Keratinocyte (primary cell): ENCODE data around the gene MAP3K14. TPM values are rescaled to one million over a fixed set of nuclear protein-coding genes. Genes with fewer than 3 reads are reported as not detected.

Source experiments
- DNase-seq: peaks from one replicate; pipeline ENCODE4 v3.0.0-alpha.2; 2011; ENCODE audit warnings: low read depth, missing footprints, low spot score
- FAIRE-seq: peaks from 2 replicates; lab custom pipeline; 2011; peaks lifted over from hg19 to GRCh38; lab: Jason Lieb, UNC
- H2AFZ ChIP-seq: 2 replicates; pipeline ENCODE4 v1.6.0; 2012; ENCODE audit warnings: low read length, control low read depth, inconsistent platforms; ENCODE audit not compliant: control insufficient read depth
- H3K27ac ChIP-seq: 2 replicates; pipeline ENCODE4 v1.5.1; 2011; ENCODE audit warnings: low read length; ENCODE audit not compliant: control insufficient read depth, insufficient read depth
- H3K27me3 ChIP-seq: 3 replicates; pipeline ENCODE4 v1.6.0; 2011; ENCODE audit warnings: low read length; ENCODE audit not compliant: control insufficient read depth, insufficient read depth; ENCODE audit errors: extremely low read depth
- H3K36me3 ChIP-seq, 2 experiments: 2 replicates in 1 of 2; 3 replicates in 1 of 2; pipeline ENCODE4 v1.5.1; 2011; ENCODE audit warnings: low read length in 2 of 2, mild to moderate bottlenecking in 1 of 2; ENCODE audit not compliant: control insufficient read depth in 2 of 2, insufficient read depth in 2 of 2; ENCODE audit errors: extremely low read depth in 1 of 2
- H3K4me1 ChIP-seq: 3 replicates; pipeline ENCODE4 v1.5.1; 2011; ENCODE audit warnings: low read length; ENCODE audit not compliant: control insufficient read depth, insufficient read depth; ENCODE audit errors: extremely low read depth
- H3K4me2 ChIP-seq: 3 replicates; pipeline ENCODE4 v1.6.0; 2011; ENCODE audit warnings: low read depth, low read length; ENCODE audit not compliant: control insufficient read depth, insufficient read depth; ENCODE audit errors: extremely low read depth
- H3K4me3 ChIP-seq, 3 experiments: fragments of 200-600 bp in 1 of 3; sonication (generic) in 1 of 3; 2 replicates in 2 of 3; 3 replicates in 1 of 3; pipeline ENCODE4 v1.5.1; 2011 to 2016; ENCODE audit warnings: low read length in 3 of 3, mild to moderate bottlenecking in 3 of 3, control low read depth in 2 of 3, inconsistent platforms in 1 of 3, low read depth in 1 of 3, mixed read lengths in 1 of 3, mixed run types in 1 of 3, moderate library complexity in 1 of 3; ENCODE audit not compliant: control insufficient read depth in 2 of 3, insufficient read depth in 2 of 3; ENCODE audit errors: extremely low read depth in 1 of 3
- H3K79me2 ChIP-seq: 2 replicates; pipeline ENCODE4 v1.6.0; 2012; ENCODE audit warnings: low read length; ENCODE audit not compliant: control insufficient read depth, insufficient read depth
- H3K9ac ChIP-seq: 3 replicates; pipeline ENCODE4 v1.6.0; 2011; ENCODE audit warnings: low read length; ENCODE audit not compliant: control insufficient read depth, insufficient read depth; ENCODE audit errors: extremely low read depth
- H3K9me1 ChIP-seq: 3 replicates; pipeline ENCODE4 v1.6.0; 2011; ENCODE audit warnings: low read length; ENCODE audit not compliant: control insufficient read depth, insufficient read depth; ENCODE audit errors: extremely low read depth
- H3K9me3 ChIP-seq: 2 replicates; pipeline ENCODE4 v1.5.1; 2012; ENCODE audit warnings: low read depth, low read length; ENCODE audit not compliant: control insufficient read depth
- H4K20me1 ChIP-seq: 3 replicates; pipeline ENCODE4 v1.6.0; 2011; ENCODE audit warnings: low read length; ENCODE audit not compliant: control insufficient read depth, insufficient read depth; ENCODE audit errors: extremely low read depth
- EZH2 ChIP-seq: IDR thresholded peaks from one replicate; pipeline ENCODE4 v1.6.1; 2012; ENCODE audit warnings: inconsistent platforms, mild to moderate bottlenecking, low read length, moderate library complexity
- dilution Hi-C: fragments of 300-500 bp; cut with MboI; formaldehyde crosslinking; loops from one replicate; pipeline ENCODE4 v1.7.0; 2020; ENCODE audit warnings: low sequenced_read_pairs; ENCODE audit not compliant: extremely low pct_ligation_motif_present
- polyA plus RNA-seq, 5 experiments: library from polyadenylated mRNA; depleted of rRNA in 3 of 5; stranded (reverse) in 3 of 5; stranded (forward) in 1 of 5; unstranded in 1 of 5; fragments of >200 nt; gene quantifications; 1 replicate in 1 of 5; 2 replicates in 3 of 5; 3 replicates in 1 of 5; pipeline versions ENCODE4 v1.2.1 to v1.2.3, GENCODE V29; 2011 to 2012; ENCODE audit warnings: missing spikeins in 2 of 5, low read depth in 1 of 5, low replicate concordance in 1 of 5
- TF ChIP-seq, protein P1 (sequence below), 3 experiments: IDR thresholded peaks in 1 of 3; conservative IDR thresholded peaks in 1 of 3; optimal IDR thresholded peaks in 1 of 3; 2 replicates in 2 of 3; 3 replicates in 1 of 3; pipeline versions ENCODE3 to v1.5.1; 2011; ENCODE audit warnings: low read length in 3 of 3, mild to moderate bottlenecking in 3 of 3, moderate library complexity in 2 of 3, control low read depth in 1 of 3, inconsistent platforms in 1 of 3; ENCODE audit not compliant: insufficient read depth in 2 of 3; ENCODE audit errors: extremely low read depth in 1 of 3

MAP3K14 gene
- polyA plus RNA-seq, 1 donor (not counting 4 experiments of a cell fraction or from before 2014, with no cell fraction given), result 6.5 TPM

DNA sequence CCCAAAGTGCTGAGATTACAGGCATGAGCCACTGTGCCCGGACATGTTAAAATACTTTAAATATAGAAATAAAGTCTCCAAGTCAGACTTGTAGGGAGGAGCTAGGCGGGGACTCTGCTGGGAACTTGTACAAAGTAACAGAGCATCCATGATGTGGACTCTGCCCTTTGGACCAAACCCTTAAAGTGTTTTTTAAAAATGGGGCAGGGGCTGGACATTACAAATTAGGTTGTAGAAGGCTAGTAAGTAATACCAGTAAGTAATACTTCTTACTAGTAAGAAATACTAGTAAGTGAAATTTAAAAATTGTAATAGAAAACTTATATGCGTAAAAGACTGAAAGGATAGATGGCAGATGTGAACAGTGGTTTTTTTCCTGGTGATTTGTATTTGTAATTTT, 45.2 kb downstream of the MAP3K14 start:
- H3K9ac ChIP-seq, result no peak overlapping the region
- no peak overlapping the region for H3K4me3 ChIP-seq
- dilution Hi-C loops, result no loop called here
- no peak for DNase-seq
- no peaks in the 10 kb centered on the region for H3K4me1 ChIP-seq
- no peak overlapping the region for H3K27ac ChIP-seq
- no peak for FAIRE-seq
- H3K9me3 ChIP-seq, result no peaks in the 10 kb centered on the region
- H3K27me3 ChIP-seq, result no peaks in the 10 kb centered on the region
- no peaks in the 10 kb centered on the region for H3K9me1 ChIP-seq
- H2AFZ ChIP-seq, result no peak overlapping the region
- H3K4me2 ChIP-seq, result no peak overlapping the region
- no peaks in the 10 kb centered on the region for H4K20me1 ChIP-seq
- no peaks in the 10 kb centered on the region for H3K79me2 ChIP-seq
- peaks cover 55 to 57% of the 10 kb centered on the region in 2 experiments for H3K36me3 ChIP-seq
- TF ChIP-seq, protein P1, sequence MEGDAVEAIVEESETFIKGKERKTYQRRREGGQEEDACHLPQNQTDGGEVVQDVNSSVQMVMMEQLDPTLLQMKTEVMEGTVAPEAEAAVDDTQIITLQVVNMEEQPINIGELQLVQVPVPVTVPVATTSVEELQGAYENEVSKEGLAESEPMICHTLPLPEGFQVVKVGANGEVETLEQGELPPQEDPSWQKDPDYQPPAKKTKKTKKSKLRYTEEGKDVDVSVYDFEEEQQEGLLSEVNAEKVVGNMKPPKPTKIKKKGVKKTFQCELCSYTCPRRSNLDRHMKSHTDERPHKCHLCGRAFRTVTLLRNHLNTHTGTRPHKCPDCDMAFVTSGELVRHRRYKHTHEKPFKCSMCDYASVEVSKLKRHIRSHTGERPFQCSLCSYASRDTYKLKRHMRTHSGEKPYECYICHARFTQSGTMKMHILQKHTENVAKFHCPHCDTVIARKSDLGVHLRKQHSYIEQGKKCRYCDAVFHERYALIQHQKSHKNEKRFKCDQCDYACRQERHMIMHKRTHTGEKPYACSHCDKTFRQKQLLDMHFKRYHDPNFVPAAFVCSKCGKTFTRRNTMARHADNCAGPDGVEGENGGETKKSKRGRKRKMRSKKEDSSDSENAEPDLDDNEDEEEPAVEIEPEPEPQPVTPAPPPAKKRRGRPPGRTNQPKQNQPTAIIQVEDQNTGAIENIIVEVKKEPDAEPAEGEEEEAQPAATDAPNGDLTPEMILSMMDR (optimal IDR thresholded peaks at IDR 0.05 in 1 of 3, IDR thresholded peaks at IDR 0.05 in 1 of 3, conservative IDR thresholded peaks at IDR 0.05 in 1 of 3; ENCODE audit: extremely low read depth in 1 of 3, insufficient read depth in 2 of 3, low read length in 3 of 3), result no peak
- TF ChIP-seq EZH2, result no peak

DNA sequence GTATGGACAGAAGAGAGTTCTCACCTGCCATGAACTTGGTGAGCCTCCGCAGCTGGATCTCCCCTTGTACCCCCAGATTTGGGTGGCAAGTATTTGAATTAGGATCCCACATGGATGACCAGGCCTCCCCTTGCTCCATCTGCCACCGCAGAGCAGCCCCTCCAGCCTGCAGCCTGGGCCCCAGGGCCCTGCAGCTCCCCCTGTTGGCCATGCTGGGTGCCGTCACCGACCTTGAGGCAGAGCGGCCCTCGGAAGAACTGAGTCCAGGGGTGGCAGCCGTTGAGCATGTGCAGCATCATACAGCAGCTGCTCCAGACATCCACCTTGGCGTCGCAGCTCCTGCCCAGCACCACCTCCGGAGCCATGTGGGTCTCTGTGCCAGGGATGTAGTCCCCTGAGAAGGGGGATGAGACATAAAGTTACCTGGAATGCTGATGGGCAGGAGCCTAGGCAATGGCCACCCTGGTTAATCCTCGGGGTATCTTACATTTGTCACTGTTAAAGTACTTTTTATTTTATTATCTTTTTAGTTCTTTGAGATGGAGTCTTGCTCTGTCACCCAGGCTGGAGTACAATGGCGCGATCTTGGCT, 45.9 kb downstream of the MAP3K14 start:
- H3K9ac ChIP-seq, result no peak overlapping the region

More for the DNA sequence above, 45.9 kb downstream of the MAP3K14 start:
- Histone ChIP-seq H3K4me2 (no peak overlapping the region), H3K27ac (no peak overlapping the region), H2AFZ (no peak overlapping the region), H3K4me1 (no peaks in the 10 kb centered on the region), H3K4me3 (no peak overlapping the region), H3K9me3 (no peaks in the 10 kb centered on the region), H3K27me3 (no peaks in the 10 kb centered on the region), H3K36me3 (peaks cover 53 to 58% of the 10 kb centered on the region in 2 experiments), H3K79me2 (no peaks in the 10 kb centered on the region), H4K20me1 (no peaks in the 10 kb centered on the region), H3K9me1 (no peaks in the 10 kb centered on the region)
- dilution Hi-C loops, result no loop called here
- FAIRE-seq (no peak), DNase-seq (no peak)
- TF ChIP-seq, protein P1 (optimal IDR thresholded peaks at IDR 0.05 in 1 of 3, IDR thresholded peaks at IDR 0.05 in 1 of 3, conservative IDR thresholded peaks at IDR 0.05 in 1 of 3; ENCODE audit: extremely low read depth in 1 of 3, insufficient read depth in 2 of 3, low read length in 3 of 3), result peak; percentile 60 to 72 (median 69)
- no peak for TF ChIP-seq EZH2
